NCI-H2081 treated with DMSO at 0.1 percent for 48 hours (cell line): ENCODE data around the gene CSH2.
"Not testable (repeated sequence)": the region's sequence is repeated elsewhere in the genome, so short reads cannot be mapped to it uniquely, and the experiment has no call there.

Experiments used
- DNase-seq: peaks from one replicate; lab custom pipeline; 2025; lab: John Stamatoyannopoulos, UW

Gene CSH2

DNA sequence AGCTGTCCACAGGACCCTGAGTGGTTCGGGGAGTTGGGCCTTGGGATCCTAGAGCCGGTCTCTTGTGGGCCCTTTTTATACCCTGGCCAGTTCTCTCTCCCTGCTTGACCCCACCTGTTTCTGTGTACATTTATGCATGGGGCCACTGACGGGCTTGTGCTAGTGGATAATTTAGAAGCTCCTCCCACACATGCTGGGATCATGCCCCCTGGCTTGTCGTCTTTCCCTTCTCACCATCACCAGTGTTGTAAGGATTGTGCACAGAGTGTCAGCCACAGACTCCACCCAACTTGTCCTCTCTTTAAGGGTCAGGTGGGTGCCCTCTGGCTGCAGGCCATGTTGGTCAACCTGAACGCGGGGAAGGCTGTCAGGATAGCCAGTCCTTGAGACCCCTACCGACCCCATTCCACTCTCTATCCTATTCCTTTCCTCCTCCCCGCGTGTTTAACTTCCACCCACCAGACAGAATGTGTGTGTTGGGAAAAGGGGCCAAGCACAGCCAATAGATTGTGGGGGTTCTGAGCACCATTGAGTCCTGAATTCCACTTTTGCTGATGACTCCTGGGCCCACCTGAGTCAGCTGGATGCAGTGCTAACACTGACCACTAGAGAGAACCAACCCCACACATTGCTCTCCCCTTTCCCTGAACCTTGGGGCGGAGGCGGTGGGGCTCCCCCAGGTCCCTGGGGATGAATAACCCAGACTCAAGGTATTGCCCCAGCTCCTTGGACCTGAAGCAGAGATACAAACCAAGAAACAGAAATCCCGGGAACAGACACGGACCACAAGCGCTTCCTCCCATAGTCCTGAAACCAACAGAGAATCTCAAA is 23.3 kb upstream of the CSH2 start, which contains the start of gene CSH1:
CSH1 (minus strand) TSS at position 51 of the 831 bp plus-strand sequence. CDS start 63 bp downstream, outside the sequence.
- DNase-seq: not testable (repeated sequence)

DNA sequence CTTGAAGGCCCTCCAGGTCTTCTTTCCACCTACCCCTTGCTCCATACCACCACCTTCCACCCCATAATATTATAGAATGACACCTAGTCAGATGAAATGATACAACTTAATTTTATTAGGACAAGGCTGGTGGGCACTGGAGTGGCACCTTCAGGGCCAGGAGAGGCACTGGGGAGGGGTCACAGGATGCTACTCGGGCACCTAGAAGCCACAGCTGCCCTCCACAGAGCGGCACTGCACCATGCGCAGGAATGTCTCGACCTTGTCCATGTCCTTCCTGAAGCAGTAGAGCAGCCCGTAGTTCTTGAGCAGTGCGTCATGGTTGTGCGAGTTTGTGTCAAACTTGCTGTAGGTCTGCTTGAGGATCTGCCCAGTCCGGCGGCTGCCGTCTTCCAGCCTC is 21.3 kb upstream of the CSH2 start:
- not testable (repeated sequence) for DNase-seq

DNA sequence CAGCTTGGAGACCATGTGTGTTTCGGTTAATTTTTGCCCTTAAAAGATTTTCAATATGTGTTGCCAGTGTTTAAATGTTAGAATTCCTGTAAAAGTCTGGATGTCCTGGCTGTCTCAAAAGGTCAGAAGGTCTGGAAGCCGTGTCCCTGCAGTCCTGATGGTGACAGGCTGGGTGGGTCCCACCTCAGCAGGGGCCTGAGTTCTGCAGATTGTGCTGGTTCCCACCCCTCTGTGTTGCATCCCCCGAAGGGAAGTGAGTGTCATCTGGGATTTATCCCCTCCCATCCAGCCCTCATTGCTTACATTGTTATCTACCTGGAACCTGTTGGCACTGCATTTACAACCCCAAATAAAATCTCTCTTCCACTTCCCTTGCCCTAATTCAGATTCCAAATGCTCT is 20.5 kb upstream of the CSH2 start:
- not testable (repeated sequence) for DNase-seq

DNA sequence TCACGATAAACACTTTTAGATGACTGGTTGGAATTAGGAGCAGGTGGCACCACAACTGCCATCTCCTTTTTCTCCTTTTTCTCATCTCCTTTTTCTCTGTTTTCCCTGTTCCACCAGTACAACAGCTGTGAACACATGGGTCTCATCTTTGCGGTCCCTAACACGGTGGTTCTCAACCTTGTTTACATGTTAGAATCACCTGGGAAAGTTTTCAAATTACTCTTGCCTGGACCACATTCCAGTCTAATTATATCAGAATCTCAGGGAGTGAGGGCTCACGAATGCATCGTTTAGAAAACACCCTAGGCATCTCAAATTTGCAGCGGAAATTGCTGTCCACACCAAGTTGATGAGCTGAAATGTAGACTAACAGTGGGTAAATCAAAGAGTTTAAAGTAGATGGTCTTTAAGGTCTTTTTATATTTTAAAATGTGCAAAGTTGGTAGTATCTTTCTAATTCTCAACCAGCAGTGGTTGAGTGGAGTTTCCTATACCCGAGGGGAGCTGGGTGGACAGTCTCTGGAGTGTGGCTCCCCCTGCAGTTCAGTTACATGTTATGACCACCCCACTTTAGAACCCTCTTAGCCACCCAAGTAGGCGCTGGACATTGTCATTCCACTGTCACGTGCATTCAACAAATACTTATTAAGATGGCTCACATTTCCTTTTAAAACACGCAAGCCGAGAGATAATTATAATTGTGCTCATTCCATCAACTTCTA is 19.0 kb upstream of the CSH2 start:
- not testable (repeated sequence) for DNase-seq

DNA sequence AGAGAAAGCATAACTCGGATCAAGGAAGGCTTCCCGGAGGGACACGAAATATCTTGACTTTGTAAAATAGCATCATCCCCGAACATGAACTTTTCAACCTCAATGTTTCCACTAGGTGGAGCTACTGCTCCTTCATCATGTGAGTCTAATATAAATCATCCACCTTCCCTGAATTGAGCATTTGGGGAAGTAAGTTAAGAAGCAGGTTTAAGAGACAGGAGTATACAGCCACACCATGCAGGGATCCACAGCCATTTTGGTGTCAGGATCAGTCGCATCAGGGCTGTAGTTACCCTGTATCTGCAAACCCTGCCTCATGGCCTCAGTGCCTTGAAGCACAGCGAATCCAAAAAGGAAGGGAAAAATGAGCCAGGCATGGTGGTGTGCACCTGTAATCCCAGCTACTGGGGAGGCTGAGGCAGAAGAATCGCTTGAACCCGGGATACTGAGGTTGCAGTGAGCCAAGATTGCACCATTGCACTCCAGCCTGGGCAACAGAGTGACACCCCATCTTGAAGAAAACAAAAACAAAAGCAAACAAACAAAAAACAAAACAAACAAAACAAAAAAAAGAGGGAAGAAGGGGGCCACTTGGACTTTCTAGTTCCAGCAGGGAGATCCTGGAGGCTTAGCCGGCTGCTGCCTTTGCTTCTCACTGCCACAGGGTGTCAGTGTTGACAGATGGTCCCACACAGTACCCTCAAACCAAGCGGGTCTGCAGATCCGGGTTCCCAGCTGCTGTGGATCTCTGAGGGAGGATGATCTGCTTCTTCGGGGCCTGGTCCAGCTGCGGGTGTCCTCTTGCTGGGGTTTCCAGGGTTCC is 15.8 kb upstream of the CSH2 start:
- DNase-seq: not testable (repeated sequence)

DNA sequence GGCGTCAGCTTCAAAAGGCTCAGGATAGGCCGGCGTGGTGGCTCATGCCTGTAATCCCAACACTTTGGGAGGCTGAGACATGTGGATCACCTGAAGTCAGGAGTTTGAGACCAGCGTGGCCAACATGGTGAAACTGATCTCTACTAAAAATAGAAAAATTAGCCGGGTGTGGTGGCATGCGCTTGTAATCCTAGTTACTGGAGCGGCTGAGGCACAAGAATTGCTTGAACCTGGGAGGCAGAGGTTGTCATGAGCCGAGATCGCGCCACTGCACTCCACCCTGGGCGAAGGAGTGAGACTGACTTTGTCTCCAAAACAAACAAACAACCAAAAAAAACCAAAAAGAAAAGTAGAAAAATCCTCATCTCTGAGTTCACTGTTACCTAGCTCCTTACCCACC is 11.6 kb upstream of the CSH2 start:
- not testable (repeated sequence) for DNase-seq

DNA sequence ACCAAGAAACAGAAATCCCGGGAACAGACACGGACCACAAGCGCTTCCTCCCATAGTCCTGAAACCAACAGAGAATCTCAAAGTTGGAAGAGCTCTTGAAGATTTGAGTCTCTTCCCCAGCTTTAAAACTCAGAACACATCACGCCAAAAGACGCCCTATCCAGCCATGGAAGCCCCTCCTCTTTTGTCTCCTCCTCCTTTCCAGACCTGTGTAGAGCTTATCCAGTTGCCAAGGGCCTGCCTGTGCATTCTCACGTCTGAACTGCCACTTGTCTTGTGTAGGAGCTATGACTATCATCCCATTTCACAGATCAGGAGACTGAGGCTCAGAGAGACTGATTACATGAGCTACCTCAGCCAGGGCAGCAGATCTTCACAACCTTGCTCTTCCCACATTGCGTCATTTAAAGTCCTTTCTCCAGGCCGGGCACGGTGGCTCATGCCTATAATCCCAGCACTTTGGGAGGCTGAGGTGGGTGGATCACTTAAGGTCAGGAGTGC is 9.2 kb upstream of the CSH2 start:
- not testable (repeated sequence) for DNase-seq

DNA sequence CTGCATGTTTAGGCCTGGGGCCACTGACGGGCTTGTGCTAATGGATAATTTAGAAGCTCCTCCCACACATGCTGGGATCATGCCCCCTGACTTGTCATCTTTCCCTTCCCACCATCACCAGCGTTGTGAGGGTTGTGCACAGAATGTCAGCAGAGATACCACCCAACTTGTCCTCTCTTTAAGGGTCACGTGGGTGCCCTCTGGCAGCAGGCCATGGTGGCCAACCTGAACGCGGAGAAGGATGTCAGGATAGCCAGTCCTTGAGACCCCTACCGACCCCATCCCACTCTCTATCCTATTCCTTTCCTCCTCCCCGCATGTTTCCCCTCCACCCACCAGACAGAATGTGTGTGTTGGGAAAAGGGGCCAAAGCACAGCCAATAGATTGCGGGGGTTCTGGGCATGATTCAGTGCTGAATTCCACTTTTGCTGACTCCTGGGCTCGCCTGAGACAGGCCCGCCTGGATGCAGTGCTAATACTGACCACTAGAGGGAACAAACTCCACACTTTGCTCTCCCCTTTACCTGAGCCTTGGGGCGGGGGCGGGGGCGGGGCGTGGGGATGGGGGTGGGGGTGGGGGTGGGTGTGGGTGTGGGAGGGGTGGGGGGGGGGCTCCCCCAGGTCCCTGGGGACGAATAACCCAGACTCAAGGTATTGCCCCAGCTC is 8.6 kb upstream of the CSH2 start, which contains the start of gene GH2:
GH2 (minus strand) TSS at position 10 of the 667 bp plus-strand sequence. CDS start 143 bp downstream, outside the sequence.
- no peak for DNase-seq

DNA sequence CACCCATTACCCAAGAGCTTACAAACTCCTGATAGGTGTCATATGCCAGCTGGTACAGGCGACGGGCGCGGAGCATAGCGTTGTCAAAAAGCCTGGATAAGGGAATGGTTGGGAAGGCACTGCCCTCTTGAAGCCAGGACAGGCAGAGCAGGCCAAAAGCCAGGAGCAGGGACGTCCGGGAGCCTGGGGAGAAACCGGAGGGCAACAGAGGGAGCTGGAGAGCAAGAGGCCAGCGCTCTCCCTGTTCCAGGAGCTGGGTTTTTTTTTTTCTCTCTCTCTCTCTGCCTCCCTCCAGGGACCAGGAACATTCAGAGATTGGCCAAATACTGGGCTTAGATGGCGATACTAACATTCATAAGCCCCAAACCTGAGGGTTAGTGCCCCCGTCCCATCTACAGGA is 7.9 kb upstream of the CSH2 start:
- DNase-seq: not testable (repeated sequence)

DNA sequence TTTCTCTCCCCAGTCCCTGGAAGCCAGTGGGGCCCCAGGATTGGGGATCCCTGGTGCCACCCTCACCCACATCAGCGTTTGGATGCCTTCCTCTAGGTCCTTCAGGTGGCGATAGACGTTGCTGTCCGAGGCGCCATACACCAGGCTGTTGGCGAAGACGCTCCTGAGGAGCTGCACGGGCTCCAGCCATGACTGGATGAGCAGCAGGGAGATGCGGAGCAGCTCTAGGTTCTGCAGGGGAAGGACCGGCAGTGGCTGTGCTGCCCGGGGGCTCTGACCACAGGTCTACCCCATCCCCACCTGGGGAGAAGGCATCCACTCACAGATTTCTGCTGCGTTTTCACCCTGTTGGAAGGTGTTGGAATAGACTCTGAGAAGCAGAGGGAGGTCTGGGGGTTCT is 7.2 kb upstream of the CSH2 start:
- no peak for DNase-seq

DNA sequence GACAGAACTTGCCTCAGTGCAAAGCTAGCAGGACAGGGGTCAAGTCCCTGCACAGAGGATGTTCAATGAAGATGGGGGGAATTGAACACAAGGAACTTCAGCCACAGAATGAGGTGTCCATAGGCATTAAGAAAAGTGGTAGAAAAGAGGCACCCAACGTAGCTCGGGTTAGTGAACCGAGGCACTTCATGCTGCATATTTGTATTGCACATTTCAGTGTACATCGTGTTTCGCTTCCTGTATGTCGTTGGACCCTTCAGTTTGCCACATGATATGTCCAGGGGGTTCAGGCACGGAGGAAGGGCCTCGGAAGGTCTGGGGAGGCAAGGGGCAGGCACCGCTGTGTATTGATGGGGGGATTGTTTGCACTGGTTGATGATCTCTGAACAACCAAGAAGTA is 4.9 kb upstream of the CSH2 start:
- DNase-seq: not testable (repeated sequence)

DNA sequence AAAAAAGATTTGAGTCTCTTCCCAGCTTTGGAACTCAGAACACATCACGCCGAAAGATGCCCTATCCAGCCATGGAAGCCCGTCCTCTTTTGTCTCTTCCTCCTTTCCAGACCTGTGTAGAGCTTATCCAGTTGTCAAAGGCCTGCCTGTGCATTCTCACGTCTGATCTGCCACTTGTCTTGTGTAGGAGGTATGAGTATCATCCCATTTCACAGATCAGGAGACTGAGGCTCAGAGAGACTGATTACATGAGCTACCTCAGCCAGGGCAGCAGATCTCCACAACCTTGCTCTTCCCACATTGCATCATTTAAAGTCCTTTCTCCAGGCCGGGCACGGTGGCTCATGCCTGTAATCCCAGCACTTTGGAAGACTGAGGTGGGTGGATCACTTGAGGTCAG is 1.2 kb upstream of the CSH2 start:
- not testable (repeated sequence) for DNase-seq

DNA sequence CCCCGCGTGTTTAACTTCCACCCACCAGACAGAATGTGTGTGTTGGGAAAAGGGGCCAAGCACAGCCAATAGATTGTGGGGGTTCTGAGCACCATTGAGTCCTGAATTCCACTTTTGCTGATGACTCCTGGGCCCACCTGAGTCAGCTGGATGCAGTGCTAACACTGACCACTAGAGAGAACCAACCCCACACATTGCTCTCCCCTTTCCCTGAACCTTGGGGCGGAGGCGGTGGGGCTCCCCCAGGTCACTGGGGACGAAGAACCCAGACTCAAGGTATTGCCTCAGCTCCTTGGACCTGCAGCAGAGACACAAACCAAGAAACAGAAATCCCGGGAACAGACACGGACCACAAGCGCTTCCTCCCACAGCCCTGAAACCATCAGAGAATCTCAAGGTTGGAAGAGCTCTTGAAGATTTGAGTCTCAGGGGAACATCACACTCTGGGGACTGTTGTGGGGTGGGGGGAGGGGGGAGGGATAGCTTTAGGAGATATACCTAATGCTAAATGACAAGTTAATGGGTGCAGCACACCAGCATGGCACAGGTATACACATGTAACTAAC is 667 bp upstream of the CSH2 start:
- not testable (repeated sequence) for DNase-seq

DNA sequence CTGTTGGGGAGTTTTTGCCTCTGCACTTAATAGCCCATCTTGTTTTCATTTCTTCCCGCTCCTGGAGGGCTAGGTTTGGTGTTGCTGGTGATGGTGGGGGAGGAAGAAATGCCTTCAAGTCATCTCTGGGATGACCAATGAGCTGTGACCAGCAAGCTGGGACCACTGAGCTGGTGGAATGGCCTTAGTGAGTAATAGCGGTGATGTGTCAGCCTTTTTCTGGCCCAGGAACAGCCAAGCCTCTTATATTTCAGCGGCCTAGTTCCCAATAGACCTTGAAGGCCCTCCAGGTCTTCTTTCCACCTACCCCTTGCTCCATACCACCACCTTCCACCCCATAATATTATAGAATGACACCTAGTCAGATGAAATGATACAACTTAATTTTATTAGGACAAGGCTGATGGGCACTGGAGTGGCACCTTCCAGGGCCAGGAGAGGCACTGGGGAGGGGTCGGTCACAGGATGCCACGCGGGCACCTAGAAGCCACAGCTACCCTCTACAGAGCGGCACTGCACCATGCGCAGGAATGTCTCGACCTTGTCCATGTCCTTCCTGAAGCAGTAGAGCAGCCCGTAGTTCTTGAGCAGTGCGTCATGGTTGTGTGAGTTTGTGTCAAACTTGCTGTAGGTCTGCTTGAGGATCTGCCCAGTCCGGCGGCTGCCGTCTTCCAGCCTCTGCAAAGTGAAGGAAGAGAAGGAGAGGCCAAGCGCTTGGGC is 1.7 kb downstream of the CSH2 start:
- DNase-seq: not testable (repeated sequence)

DNA sequence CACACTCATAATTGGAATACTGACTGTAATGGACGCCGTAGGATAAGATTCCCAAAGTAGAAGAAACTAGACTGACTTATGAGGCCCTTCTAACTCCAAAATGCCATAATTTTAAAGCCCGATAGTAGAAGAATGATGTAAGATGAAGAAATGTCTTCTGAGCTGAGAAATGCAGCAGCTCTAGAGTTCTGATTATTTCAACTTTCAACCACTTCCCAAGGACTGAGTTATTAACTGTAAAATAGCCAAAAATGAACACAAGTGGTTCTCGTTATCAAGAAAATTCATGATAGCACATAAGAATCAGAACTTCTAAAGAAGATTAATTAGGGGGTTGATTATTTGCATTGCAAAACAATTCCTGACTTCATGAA is 3.2 kb downstream of the CSH2 start:
- not testable (repeated sequence) for DNase-seq

DNA sequence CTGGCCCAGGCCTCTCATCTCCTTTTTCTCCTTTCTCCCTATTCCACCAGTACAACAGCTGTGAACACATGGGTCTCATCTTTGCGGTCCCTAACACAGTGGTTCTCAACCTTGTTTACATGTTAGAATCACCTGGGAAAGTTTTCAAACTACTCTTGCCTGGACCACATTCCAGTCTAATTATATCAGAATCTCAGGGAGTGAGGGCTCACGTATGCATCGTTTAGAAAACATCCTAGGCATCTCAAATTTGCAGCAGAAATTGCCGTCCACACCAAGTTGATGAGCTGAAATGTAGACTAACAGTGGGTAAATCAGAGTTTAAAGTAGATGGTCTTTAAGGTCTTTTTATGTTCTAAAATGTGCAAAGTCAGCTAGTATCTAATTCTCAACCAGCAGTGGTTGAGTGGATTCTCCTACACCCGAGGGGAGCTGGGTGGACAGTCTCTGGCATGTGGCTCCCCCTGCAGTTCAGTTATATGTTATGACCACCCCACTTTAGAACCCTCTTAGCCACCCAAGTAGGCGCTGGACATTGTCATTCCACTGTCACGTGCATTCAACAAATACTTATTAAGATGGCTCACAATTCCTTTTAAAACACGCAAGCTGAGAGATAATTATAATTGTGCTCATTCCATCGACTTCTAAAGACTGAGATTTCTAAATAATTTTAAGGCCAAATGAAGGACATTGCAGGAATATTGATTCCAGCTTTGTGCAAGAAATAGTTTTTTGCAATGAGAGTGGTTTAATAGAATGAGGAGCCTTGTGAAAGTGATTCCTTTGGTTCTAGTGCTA is 3.8 kb downstream of the CSH2 start:
- DNase-seq: not testable (repeated sequence)

DNA sequence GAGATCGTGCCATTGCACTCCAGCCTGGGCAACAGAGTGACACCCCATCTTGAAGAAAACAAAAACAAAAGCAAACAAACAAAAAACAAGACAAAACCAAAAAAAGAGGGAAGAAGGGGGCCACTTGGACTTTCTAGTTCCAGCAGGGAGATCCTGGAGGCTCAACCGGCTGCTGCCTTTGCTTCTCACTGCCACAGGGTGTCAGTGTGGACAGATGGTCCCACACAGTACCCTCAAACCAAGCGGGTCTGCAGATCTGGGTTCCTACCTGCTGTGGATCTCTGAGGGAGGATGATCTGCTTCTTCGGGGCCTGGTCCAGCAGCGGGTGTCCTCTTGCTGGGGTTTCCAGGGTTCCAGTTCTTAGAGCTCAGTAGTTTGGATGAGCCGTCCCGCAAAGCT is 6.9 kb downstream of the CSH2 start:
- DNase-seq: not testable (repeated sequence)

DNA sequence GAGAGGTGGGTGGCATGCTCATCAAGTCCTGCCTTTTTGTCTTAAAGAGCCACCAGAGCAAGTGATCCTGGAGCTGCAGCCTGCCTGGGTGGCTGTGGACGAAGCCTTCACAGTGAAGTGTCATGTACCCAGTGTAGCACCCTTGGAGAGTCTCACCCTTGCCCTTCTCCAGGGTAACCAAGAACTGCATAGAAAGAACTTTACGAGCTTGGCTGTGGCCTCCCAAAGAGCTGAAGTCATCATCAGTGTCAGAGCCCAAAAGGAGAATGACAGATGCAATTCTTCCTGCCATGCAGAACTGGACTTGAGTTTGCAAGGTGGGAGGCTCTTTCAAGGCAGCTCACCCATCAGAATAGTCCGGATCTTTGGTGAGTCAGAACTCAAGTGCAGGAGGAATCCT is 14.2 kb downstream of the CSH2 start:
- DNase-seq: no peak

DNA sequence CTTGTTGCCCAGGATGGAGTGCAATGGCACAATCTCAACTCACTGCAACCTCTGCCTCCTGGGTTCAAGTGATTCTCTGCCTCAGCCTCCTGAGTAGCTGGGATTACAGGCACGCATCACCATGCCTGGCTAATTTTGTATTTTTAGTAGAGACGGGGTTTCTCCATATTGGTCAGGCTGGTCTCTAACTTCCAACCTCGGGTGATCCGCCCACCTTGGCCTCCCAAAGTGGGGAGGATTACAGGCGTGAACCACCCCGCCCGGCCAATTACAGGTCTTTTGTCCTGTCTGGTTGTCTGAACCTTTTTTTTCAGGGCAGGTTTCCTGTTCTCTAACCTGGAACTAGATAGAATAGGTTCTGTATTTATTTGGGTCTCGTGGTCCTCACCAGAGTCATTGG is 17.1 kb downstream of the CSH2 start:
- DNase-seq: not testable (repeated sequence)

DNA sequence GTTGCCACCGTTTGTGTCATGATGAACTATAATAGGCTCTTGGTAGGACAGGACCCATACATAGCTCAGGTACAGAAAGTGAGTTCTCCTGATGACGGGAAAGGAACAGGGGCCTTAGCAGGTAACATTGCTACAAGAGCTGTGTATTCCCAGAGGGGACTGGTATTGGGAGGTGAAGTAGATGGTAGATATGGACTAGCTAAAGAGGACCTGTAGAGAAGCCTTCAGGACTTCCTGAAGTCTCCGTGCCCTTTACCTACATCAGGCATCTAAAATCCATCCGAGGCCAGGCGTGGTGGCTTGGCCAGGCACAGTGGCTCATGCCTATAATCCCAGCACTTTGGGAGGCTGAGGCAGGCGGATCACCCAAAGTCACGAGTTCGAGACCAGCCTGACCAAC is 18.3 kb downstream of the CSH2 start:
- no peak for DNase-seq
